Mesodermal cell (in vitro differentiated cells): ENCODE measurements around the gene OSBPL2.

ENCODE experiments used
- H3K27ac ChIP-seq: 2 replicates; pipeline ENCODE4 v1.7.0; 2013; ENCODE audit warnings: mild to moderate bottlenecking, low read depth, low read length, moderate library complexity; ENCODE audit not compliant: severe bottlenecking
- H3K36me3 ChIP-seq: 2 replicates; pipeline ENCODE4 v1.7.1; 2013; ENCODE audit warnings: mild to moderate bottlenecking, low read length, moderate library complexity; ENCODE audit not compliant: control insufficient read depth, insufficient read depth
- H3K4me1 ChIP-seq: one replicate; pipeline ENCODE4 v1.7.1; 2013; ENCODE audit warnings: mild to moderate bottlenecking, low read length; ENCODE audit not compliant: insufficient read depth, control insufficient read depth, poor library complexity, severe bottlenecking
- H3K4me3 ChIP-seq: 2 replicates; pipeline ENCODE4 v1.7.0; 2013; ENCODE audit warnings: low read length, control low read depth, mild to moderate bottlenecking; ENCODE audit not compliant: insufficient read depth, poor library complexity, severe bottlenecking; ENCODE audit errors: extremely low read depth
- H3K9me3 ChIP-seq: 2 replicates; pipeline ENCODE4 v1.7.1; 2013; ENCODE audit warnings: mild to moderate bottlenecking, low read length, moderate library complexity; ENCODE audit not compliant: control insufficient read depth
- WGBS, 2 experiments: methylation state at CpG; one replicate each; pipeline ENCODE4 v1.1.5; 2013; ENCODE audit warnings: missing lambda C conversion rate in 2 of 2; ENCODE audit not compliant: insufficient coverage in 2 of 2; 5-methylcytosine and 5-hydroxymethylcytosine counted together

The OSBPL2 gene

DNA sequence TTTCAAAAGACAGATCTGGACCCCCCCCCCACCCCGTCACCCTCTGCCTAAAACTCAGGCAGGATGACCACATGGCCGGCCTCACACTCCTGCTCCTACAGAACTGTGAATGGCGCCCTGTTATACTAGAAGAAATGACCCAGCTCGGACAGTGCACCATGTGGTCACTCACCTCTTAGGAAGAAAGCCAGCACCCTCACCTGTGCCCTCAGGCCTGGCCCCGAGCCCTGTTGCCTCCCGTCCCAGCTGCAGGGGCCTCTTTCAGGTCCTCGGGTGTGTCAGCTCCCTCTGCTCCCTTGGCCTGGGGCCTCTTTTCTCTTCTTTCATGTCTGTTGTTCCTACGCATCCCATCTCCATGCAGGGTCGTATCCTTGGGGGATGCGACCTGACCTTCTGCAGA lies 23.7 kb downstream of the OSBPL2 start:
- Histone ChIP-seq H3K4me3 (no peak overlapping the region), H3K36me3 (peaks cover 75% of the 10 kb centered on the region), H3K27ac (no peak overlapping the region), H3K9me3 (peaks cover 7% of the 10 kb centered on the region), H3K4me1 (peaks cover 13% of the 10 kb centered on the region)
- 93 to 97% methylated on average over 9 to 10 of the region's 10 CpGs for WGBS, 2 experiments

DNA sequence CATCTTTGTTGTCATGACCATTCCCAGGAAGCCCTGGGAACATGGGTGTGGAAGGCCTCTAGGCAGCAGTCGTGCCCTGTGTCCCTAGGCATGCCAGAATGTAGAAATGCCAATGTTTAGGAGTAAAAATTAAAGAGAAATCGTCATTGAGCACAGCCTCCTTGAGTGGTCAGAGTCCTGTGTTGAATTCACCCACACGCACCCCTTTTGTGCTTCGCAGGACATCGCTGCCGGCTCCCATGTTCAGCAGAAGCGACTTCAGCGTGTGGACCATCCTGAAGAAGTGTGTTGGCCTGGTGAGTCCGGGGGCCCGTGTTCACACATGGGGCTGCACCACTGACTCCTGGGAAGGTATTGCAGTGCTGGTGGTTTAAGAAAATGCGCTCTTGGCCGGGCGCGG lies 25.1 kb downstream of the OSBPL2 start:
- peaks cover 76% of the 10 kb centered on the region for H3K36me3 ChIP-seq
- H3K4me3 ChIP-seq: no peak overlapping the region
- H3K27ac ChIP-seq: no peak overlapping the region
- peaks cover 7% of the 10 kb centered on the region for H3K9me3 ChIP-seq
- 94 to 97% methylated on average over 8 to 14 of the region's 14 CpGs for WGBS, 2 experiments
- peaks cover 6% of the 10 kb centered on the region for H3K4me1 ChIP-seq

DNA sequence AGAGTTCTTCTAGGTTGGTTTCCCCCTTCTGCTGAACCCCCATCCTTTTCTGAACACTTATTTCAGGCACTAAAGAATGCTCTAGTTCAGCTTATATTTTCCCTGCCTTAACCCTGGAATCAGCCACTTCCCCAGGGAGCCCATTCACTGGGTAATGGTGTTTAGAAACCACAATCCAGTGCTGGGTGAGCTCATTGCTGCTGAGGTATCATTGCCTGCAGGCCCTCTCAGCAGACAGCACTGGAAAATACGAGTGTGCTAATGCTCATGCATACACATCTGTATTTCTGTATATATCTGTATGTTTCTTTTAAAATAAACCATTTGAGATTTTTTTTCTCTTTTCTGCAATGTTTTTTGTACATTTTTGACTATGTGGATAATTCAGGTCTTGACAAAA lies 27.0 kb downstream of the OSBPL2 start:
- Histone ChIP-seq H3K9me3 (peaks cover 7% of the 10 kb centered on the region), H3K36me3 (peaks cover 64% of the 10 kb centered on the region), H3K4me1 (no peaks in the 10 kb centered on the region), H3K27ac (no peak overlapping the region), H3K4me3 (no peak overlapping the region)
- WGBS, 2 experiments: no CpG with 5 or more reads among the region's 1 CpG

DNA sequence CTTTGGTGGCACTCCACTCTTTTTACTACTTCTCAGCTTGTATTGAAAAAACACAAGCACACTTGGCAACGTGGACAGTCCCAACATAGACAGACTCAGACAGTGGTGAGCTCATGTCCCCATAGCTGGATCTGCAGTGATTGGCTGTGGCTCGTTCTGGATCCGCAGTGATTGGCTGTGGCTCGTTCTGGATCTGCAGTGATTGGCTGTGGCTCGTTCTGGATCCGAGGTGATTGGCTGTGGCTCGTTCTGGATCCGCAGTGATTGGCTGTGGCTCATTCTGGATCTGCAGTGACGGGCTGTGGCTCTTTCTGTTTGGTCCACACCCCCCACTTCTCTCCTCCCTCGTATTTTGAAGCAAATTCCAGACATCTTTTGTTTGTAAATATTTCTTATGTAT lies 28.0 kb downstream of the OSBPL2 start:
- Histone ChIP-seq H3K4me1 (no peaks in the 10 kb centered on the region), H3K27ac (no peak overlapping the region), H3K9me3 (peaks cover 7% of the 10 kb centered on the region), H3K4me3 (no peak overlapping the region), H3K36me3 (peaks cover 64% of the 10 kb centered on the region)
- WGBS, 2 experiments: 89 to 95% methylated on average over 8 of the region's 10 CpGs

DNA sequence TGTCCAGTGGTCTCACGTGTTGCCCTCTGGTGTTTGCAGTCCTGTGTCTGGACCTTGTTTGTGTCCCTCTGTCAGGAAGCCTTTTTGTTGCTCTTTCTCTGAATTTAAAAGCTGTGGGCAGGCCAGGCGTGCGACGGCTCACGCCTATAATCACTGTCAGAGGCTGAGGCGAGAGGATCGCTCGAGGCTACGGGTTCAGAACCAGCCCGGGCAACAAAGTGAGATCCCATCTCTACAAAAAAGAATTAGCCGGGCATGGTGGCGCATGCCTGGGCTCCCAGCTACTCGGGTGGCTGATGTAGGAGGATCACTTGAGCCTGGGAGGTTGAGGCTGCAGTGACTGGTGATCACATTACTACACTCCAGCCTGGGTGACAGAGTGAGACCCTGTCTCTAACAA lies 28.5 kb downstream of the OSBPL2 start:
- no peak overlapping the region for H3K27ac ChIP-seq
- H3K9me3 ChIP-seq: peaks cover 7% of the 10 kb centered on the region
- H3K4me3 ChIP-seq: no peak overlapping the region
- WGBS, 2 experiments: 99 to 100% methylated on average over 11 to 13 of the region's 13 CpGs
- no peaks in the 10 kb centered on the region for H3K4me1 ChIP-seq
- H3K36me3 ChIP-seq: peaks cover 64% of the 10 kb centered on the region

DNA sequence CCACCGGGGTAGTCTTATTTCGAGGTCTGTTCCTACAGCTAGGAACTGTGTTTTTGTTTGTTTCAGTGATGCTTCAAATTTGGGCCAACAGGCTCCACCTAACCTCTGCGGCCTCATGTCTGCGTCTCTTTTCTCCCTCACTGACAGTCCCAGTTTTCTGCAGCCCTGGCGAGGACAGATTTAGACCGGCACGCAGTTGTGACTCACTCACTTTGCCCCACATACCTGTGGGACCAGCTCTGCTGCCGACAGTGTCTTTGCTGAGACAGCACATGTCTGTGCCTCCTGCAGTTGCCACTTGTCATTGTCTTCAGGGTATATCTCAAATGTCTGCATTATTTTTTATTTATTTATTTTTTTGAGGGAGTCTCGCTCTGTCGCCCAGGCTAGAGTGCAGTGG lies 29.2 kb downstream of the OSBPL2 start:
- H3K9me3 ChIP-seq: peaks cover 7% of the 10 kb centered on the region
- H3K4me3 ChIP-seq: no peak overlapping the region
- H3K36me3 ChIP-seq: peaks cover 59% of the 10 kb centered on the region
- no peak overlapping the region for H3K27ac ChIP-seq
- WGBS, 2 experiments: 94 to 98% methylated on average over 6 to 8 of the region's 10 CpGs
- H3K4me1 ChIP-seq: no peaks in the 10 kb centered on the region

DNA sequence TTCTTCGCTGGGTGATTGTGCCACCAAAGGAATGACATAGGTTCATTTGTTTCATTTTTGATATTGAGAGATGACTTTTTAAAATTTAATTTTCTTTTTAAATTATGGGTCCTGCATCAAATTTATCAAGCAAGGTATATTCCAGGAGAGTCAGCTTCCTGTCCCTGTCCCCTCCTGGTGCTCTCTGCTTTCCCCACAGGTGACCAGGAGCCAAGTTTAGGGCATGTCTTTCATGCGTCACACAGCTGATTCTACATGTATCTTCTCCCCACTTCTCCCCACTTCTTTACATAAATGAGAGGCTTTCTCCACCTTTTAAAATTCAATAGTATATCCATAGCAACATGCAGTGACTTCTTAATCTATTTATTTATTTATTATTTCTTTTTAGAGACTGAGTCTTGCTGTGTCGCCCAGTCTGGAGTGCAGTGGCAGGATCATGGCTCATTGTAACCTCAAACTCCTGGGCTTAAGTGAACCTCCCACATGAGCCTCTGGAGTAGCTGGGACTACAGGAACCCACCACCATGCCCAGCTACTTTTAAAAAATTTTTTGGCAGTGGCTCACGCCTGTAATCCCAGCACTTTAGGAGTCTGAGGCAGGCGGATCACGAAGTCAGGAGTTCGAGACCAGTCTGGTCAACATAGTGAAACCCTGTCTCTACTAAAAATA lies 30.0 kb downstream of the OSBPL2 start:
- 75 to 78% methylated on average over 4 to 7 of the region's 7 CpGs for WGBS, 2 experiments
- no peak overlapping the region for H3K4me3 ChIP-seq

DNA sequence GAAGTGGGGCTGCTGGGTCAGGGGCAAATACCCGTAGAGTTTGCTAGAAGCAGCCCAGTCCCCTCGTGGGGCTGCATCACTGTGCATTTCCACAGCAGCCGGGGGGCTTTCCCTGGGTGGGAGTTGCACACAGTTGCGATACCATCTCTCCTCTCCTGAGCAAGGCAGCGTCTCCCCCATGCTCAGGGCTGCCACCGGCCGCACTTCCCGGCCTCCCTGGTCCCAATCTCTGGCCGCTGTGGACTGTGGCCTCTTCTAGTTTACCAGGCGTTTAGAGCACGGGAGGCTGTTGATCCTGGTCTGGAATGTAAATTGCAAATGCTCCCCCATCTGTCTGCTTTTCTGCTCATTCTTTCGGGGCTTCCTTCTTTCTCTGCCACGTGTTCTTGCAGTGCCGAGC lies 31.1 kb downstream of the OSBPL2 start:
- H3K4me3 ChIP-seq: no peak overlapping the region
- peaks cover 58% of the 10 kb centered on the region for H3K36me3 ChIP-seq
- peaks cover 7% of the 10 kb centered on the region for H3K9me3 ChIP-seq
- 91 to 92% methylated on average over 14 of the region's 14 CpGs for WGBS, 2 experiments
- no peak overlapping the region for H3K27ac ChIP-seq
- no peaks in the 10 kb centered on the region for H3K4me1 ChIP-seq

More for the DNA sequence above, 30.0 kb downstream of the OSBPL2 start:
- Histone ChIP-seq H3K4me1 (no peaks in the 10 kb centered on the region), H3K36me3 (peaks cover 60% of the 10 kb centered on the region), H3K9me3 (peaks cover 7% of the 10 kb centered on the region), H3K27ac (no peak overlapping the region)

DNA sequence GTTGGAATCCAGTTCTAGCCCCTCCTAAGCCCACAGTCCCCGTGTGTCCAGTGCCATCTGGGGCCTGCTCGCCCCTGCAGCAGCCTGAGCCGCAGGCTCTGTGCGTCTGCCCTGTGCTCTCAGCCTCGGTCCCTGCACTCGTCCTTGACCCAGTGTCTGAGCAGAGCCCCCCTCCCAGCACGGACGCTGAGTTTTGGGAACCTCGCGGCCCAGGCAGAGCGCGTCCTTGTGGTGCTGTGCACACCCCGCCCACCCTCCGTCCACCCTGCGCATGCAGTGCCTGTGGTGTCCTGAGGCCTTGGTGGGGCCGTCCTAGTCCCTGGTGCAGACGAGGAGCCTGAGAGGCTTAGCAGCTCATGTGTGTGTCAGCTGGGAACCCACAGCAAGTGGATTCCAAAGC lies 31.6 kb downstream of the OSBPL2 start:
- WGBS, 2 experiments: 93 to 95% methylated on average over 15 to 17 of the region's 17 CpGs
- Histone ChIP-seq H3K4me1 (no peaks in the 10 kb centered on the region), H3K36me3 (peaks cover 58% of the 10 kb centered on the region), H3K27ac (no peak overlapping the region), H3K9me3 (peaks cover 7% of the 10 kb centered on the region), H3K4me3 (no peak overlapping the region)

DNA sequence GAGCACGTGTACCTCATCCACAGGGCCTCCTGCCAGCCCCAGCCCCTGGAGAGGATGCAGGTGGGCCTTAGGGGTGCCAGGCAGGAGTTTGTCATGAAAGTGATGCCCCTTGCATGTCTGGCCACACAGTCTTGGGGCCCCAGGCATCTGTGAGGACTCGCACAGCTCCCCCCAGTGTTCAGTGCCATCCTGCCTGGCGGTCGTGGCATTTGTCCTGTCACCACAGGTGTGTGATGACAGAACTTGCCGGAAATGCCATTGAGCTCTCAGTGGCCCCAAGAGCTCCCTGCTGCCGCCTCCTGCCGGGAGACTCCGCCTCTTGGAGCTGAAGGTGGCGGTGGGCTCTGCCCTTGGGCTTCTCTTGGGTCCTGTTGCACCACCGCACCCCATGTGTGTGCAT lies 33.9 kb downstream of the OSBPL2 start:
- WGBS, 2 experiments: 90 to 91% methylated on average over 10 of the region's 10 CpGs
- peaks cover 53% of the 10 kb centered on the region for H3K36me3 ChIP-seq
- H3K27ac ChIP-seq: no peak overlapping the region
- no peak overlapping the region for H3K4me3 ChIP-seq
- H3K9me3 ChIP-seq: no peaks in the 10 kb centered on the region
- H3K4me1 ChIP-seq: no peaks in the 10 kb centered on the region

DNA sequence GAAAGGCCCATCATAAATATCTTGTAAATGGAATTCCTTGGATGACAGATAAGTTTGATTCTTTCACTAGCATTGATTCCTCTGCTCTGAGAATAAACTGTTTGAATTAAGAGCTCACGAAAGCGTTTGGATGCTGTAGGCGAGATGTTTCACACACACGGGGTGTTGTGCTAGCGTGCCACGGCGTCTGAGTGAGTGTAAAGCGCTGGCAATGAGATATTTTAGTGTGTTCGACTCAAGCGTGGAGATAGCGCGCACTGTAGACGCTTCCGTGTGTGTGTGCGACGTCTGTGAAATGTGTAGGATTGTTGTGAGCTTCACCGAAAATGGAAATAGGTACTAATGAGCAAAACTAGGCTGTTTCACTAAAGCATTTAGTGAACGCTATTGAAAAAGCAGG lies 35.1 kb downstream of the OSBPL2 start:
- Histone ChIP-seq H3K4me3 (no peak overlapping the region), H3K9me3 (no peaks in the 10 kb centered on the region), H3K4me1 (no peaks in the 10 kb centered on the region), H3K36me3 (peaks cover 53% of the 10 kb centered on the region), H3K27ac (no peak overlapping the region)
- 97 to 98% methylated on average over 18 of the region's 18 CpGs for WGBS, 2 experiments
